K562 (cell line): ENCODE data around the gene PIGM. TPM values are rescaled to one million over a fixed set of nuclear protein-coding genes. Genes with fewer than 3 reads are reported as not detected.
A peak's percentile ranks its signal among the peaks of the same experiment; 100 is the strongest.

Experiments used
- ATAC-seq: fragments of 200-7000 bp; cut with Tn5 transposase; 3 replicates; pipeline ENCODE4 v1.9.1; 2020; ENCODE audit warnings: moderate library complexity
- BruUV-seq: library from RNA; stranded (reverse); fragments of 400-500 nt; replicated peaks from 2 replicates; lab custom pipeline; 2021; lab: Mats Ljungman, UMichigan
- CTCF ChIA-PET: fragments of 300-600 bp; formaldehyde crosslinking; extraction: SDS; loops from one replicate; lab custom pipeline; 2021; ENCODE audit warnings: low intra/inter-chr PET ratio; lab: Yijun Ruan, JAX
- POLR2A ChIA-PET: fragments of 300-600, 350-650 bp; sonication (Branson Sonifier 250); formaldehyde crosslinking; extraction: SDS; loops from one replicate; lab custom pipeline; 2021; ENCODE audit warnings: antibody characterized with exemption, inconsistent platforms; lab: Yijun Ruan, JAX
- DNase-seq, 4 experiments: peaks; one replicate each; pipeline versions ENCODE4 v3.0.0 to v3.0.0-alpha.2; 2011 to 2018; ENCODE audit warnings: low spot score in 3 of 4, mixed read lengths in 3 of 4; ENCODE audit errors: extremely low read depth in 1 of 4
- FAIRE-seq: peaks from 2 replicates; lab custom pipeline; 2011; peaks lifted over from hg19 to GRCh38; lab: Jason Lieb, UNC
- H2AFZ ChIP-seq: 2 replicates; pipeline ENCODE4 v1.6.0; 2011; ENCODE audit warnings: low read depth, low read length, control low read depth, inconsistent platforms
- H3K27ac ChIP-seq: fragments of 200-600 bp; 3 replicates; pipeline ENCODE4 v1.8.0; 2011; ENCODE audit warnings: low read depth, mild to moderate bottlenecking, control low read depth, inconsistent platforms, low read length, moderate library complexity, mixed read lengths; ENCODE audit errors: extremely low read depth
- H3K27me3 ChIP-seq, 2 experiments: fragments of 300-600 bp in 1 of 2; 2 replicates in 1 of 2; 3 replicates in 1 of 2; pipeline versions ENCODE4 v1.6.0 to v1.8.0; 2011; ENCODE audit warnings: inconsistent platforms in 2 of 2, low read length in 2 of 2, mild to moderate bottlenecking in 1 of 2, mixed read lengths in 1 of 2, moderate library complexity in 1 of 2; ENCODE audit not compliant: control insufficient read depth in 2 of 2, insufficient read depth in 2 of 2
- H3K36me3 ChIP-seq: fragments of 300-600 bp; 3 replicates; pipeline ENCODE4 v1.8.0; 2011; ENCODE audit warnings: mild to moderate bottlenecking, low read length, inconsistent platforms; ENCODE audit not compliant: control insufficient read depth, insufficient read depth
- H3K4me1 ChIP-seq, 2 experiments: fragments of 200-600 bp in 1 of 2; replicated peaks in 1 of 2; 2 replicates in 1 of 2; 3 replicates in 1 of 2; pipeline versions ENCODE4 v1.5.1 to v1.8.0; 2011; ENCODE audit warnings: inconsistent platforms in 2 of 2, low read length in 2 of 2, mild to moderate bottlenecking in 1 of 2, mixed read lengths in 1 of 2, moderate library complexity in 1 of 2; ENCODE audit not compliant: control insufficient read depth in 2 of 2, insufficient read depth in 2 of 2
- H3K4me2 ChIP-seq: 2 replicates; pipeline ENCODE4 v1.6.1; 2011; ENCODE audit warnings: low read length, control low read depth, inconsistent platforms, mixed read lengths; ENCODE audit not compliant: insufficient read depth
- H3K4me3 ChIP-seq: fragments of 200-600 bp; sonication (generic), shearing (Covaris generic); 2 replicates; pipeline ENCODE4 v1.5.1; 2016; ENCODE audit warnings: control low read depth, inconsistent platforms
- H3K79me2 ChIP-seq: fragments of 200-600 bp; 3 replicates; pipeline ENCODE4 v1.8.0; 2011; ENCODE audit warnings: low read length, inconsistent platforms; ENCODE audit not compliant: control insufficient read depth, insufficient read depth
- H3K9ac ChIP-seq, 2 experiments: 2 replicates each; pipeline versions ENCODE4 v1.6.0 to v1.6.1; 2011; ENCODE audit warnings: low read depth in 2 of 2, low read length in 2 of 2, control low read depth in 1 of 2, inconsistent platforms in 1 of 2, mild to moderate bottlenecking in 1 of 2, mixed read lengths in 1 of 2; ENCODE audit not compliant: insufficient read depth in 1 of 2
- H3K9me1 ChIP-seq: one replicate; pipeline ENCODE4 v1.6.0; 2011; ENCODE audit warnings: inconsistent platforms, mild to moderate bottlenecking, low read length, moderate library complexity; ENCODE audit not compliant: control insufficient read depth, insufficient read depth
- H3K9me3 ChIP-seq: replicated peaks from 2 replicates; pipeline ENCODE4 v1.5.1; 2011; ENCODE audit warnings: low read depth, low read length, inconsistent platforms; ENCODE audit not compliant: control insufficient read depth, insufficient read depth
- H4K20me1 ChIP-seq: replicated peaks from 2 replicates; pipeline ENCODE4 v1.6.1; 2011; ENCODE audit warnings: low read length, inconsistent platforms, mixed read lengths; ENCODE audit not compliant: control insufficient read depth, insufficient read depth
- FOSL1 ChIP-seq: fragments of 200-800 bp; sonication (Bioruptor generic); conservative IDR thresholded peaks from 2 replicates; pipeline ENCODE4 v1.6.1; 2016; ENCODE audit warnings: missing genetic modification characterization, missing compliant biosample characterization
- JUND ChIP-seq, 2 experiments: IDR thresholded peaks; 2 replicates in 1 of 2; 3 replicates in 1 of 2; pipeline ENCODE4 v1.6.1; 2011; ENCODE audit warnings: borderline replicate concordance in 2 of 2, low read depth in 2 of 2, low read length in 2 of 2, improper control_type of control experiment in 1 of 2, missing biosample characterization in 1 of 2, missing genetic modification characterization in 1 of 2, missing genetic modification reagents in 1 of 2
- KLF16 ChIP-seq: IDR thresholded peaks from 2 replicates; pipeline ENCODE4 v1.6.1; 2016; ENCODE audit warnings: antibody characterized with exemption
- WGBS: fragments of 100-300 bp; shearing (Covaris generic); methylation state at CpG from one replicate; pipeline ENCODE4 v1.1.6; 2016; ENCODE audit warnings: low coverage, mixed read lengths; ENCODE audit not compliant: insufficient coverage; ENCODE audit errors: missing lambda C conversion rate; 5-methylcytosine and 5-hydroxymethylcytosine counted together
- in situ Hi-C: fragments of 300-500 bp; cut with MboI; formaldehyde crosslinking; loops from 4 replicates; pipeline ENCODE4 v1.15.0; 2018; ENCODE audit warnings: inconsistent platforms, mixed read lengths
- intact Hi-C: fragments of 100-400 bp; cut with micrococcal nuclease; formaldehyde crosslinking; loops from 2 replicates; pipeline ENCODE4 v1.14.2; 2022
- polyA plus RNA-seq, 8 experiments: library from polyadenylated mRNA; depleted of rRNA in 4 of 8; stranded (reverse) in 5 of 8; unstranded in 3 of 8; fragments of >200 nt; fragmentation: Nextera tagmentation in 2 of 8; fragmentation: Illumina TruSeq in 1 of 8; extraction: Ambion mirVana in 2 of 8; extraction: Trizol in 1 of 8; gene quantifications; 2 replicates each; pipeline versions ENCODE4 v1.2.1 to v1.2.3, GENCODE V29; 2011 to 2014; ENCODE audit warnings: inconsistent platforms in 1 of 8, missing spikeins in 1 of 8
- total RNA-seq, 7 experiments: library from RNA; depleted of rRNA in 6 of 7; stranded (reverse); fragments of >200 nt in 6 of 7; fragmentation: Illumina TruSeq in 2 of 7; extraction: Trizol in 2 of 7; gene quantifications; 2 replicates each; pipeline versions ENCODE4 v1.2.1 to v1.2.3, GENCODE V29; 2011 to 2021; ENCODE audit warnings: low replicate concordance in 1 of 7
- TF ChIP-seq, protein P1 (sequence below): sonication (generic); IDR thresholded peaks from 2 replicates; pipeline ENCODE4 v1.6.1; 2016
- TF ChIP-seq, protein P2 (sequence below), 2 experiments: fragments of 450-650 bp in 1 of 2; sonication (generic) in 1 of 2; formaldehyde crosslinking in 1 of 2; IDR thresholded peaks in 1 of 2; conservative IDR thresholded peaks in 1 of 2; 2 replicates each; pipeline versions ENCODE4 v1.6.1 to v1.8.1; 2016 to 2023; ENCODE audit warnings: mild to moderate bottlenecking in 2 of 2, moderate library complexity in 2 of 2, inconsistent platforms in 1 of 2, missing genetic modification reagents in 1 of 2
- TF ChIP-seq, protein P3 (sequence below): fragments of 450-650 bp; IDR thresholded peaks from 2 replicates; pipeline ENCODE4 v1.7.1; 2018; ENCODE audit warnings: mild to moderate bottlenecking, low read depth; ENCODE audit not compliant: partially characterized antibody

Gene PIGM
- total and polyA plus RNA-seq, 9 of the 15 experiments (the other 6 are each of a cell fraction or from before 2014, with no cell fraction given) = 2.6 to 6.7 (median 4.3) TPM

DNA sequence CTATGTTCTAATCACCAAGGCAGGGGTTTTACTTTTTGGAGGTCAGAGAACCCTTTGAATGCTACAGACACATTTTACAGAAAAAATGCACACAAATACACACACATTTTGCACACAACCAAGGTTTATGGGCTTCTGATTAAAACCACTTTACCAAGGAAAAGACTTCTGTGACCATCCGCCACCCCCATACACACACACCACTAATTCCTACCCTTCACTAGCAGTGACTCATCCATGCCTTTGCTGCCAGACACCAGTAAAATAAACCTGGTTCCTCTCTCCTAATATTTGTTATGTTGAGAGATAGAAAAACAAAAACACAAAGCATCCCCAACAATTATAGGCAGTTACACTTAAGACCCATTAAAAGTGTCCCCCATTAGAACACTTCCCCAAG is 12.9 kb downstream of the PIGM start:
- Histone ChIP-seq H3K9ac (no peak overlapping the region), H3K79me2 (no peaks in the 10 kb centered on the region), H4K20me1 (peaks cover 3% of the 10 kb centered on the region; the same call in 1 of the 2 replicates), H2AFZ (no peak overlapping the region), H3K9me3 (no peaks in the 10 kb centered on the region), H3K9me1 (no peaks in the 10 kb centered on the region), H3K4me2 (no peak overlapping the region), H3K36me3 (no peaks in the 10 kb centered on the region), H3K27me3 (peaks cover 2 to 7% of the 10 kb centered on the region in 2 experiments; a peak in 2 of 5 replicates), H3K4me1 (peaks cover 0 to 11% of the 10 kb centered on the region in 2 experiments; a peak in 2 of 5 replicates), H3K4me3 (no peak overlapping the region), H3K27ac (no peak overlapping the region)
- FAIRE-seq (no peak), ATAC-seq (no peak), DNase-seq (no peak)
- ChIA-PET CTCF (no interaction called here), POLR2A (interaction anchor here (3.2 kb wide), 1 partner anchor 11 kb away, joined by 10 read pairs; no protein-coding TSS in a partner anchor)
- TF ChIP-seq FOSL1 (peak; percentile 33), KLF16 (no peak), JUND (IDR thresholded peaks at IDR 0.05; ENCODE audit: borderline replicate concordance, low read depth, low read length) (peak; percentile 69; the same call in 1 of the 2 replicates), JUND (tag; IDR thresholded peaks at IDR 0.05; ENCODE audit: borderline replicate concordance, low read depth, low read length) (no peak)
- TF ChIP-seq, protein P1, sequence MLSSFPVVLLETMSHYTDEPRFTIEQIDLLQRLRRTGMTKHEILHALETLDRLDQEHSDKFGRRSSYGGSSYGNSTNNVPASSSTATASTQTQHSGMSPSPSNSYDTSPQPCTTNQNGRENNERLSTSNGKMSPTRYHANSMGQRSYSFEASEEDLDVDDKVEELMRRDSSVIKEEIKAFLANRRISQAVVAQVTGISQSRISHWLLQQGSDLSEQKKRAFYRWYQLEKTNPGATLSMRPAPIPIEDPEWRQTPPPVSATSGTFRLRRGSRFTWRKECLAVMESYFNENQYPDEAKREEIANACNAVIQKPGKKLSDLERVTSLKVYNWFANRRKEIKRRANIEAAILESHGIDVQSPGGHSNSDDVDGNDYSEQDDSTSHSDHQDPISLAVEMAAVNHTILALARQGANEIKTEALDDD = peak; percentile 65
- TF ChIP-seq, protein P2, sequence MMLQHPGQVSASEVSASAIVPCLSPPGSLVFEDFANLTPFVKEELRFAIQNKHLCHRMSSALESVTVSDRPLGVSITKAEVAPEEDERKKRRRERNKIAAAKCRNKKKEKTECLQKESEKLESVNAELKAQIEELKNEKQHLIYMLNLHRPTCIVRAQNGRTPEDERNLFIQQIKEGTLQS (IDR thresholded peaks at IDR 0.05) = peak; percentile 30; the same call in 1 of the 2 replicates
- TF ChIP-seq, protein P2 (CRISPR knock-in tag; conservative IDR thresholded peaks at IDR 0.05) = no peak
- TF ChIP-seq, protein P3, sequence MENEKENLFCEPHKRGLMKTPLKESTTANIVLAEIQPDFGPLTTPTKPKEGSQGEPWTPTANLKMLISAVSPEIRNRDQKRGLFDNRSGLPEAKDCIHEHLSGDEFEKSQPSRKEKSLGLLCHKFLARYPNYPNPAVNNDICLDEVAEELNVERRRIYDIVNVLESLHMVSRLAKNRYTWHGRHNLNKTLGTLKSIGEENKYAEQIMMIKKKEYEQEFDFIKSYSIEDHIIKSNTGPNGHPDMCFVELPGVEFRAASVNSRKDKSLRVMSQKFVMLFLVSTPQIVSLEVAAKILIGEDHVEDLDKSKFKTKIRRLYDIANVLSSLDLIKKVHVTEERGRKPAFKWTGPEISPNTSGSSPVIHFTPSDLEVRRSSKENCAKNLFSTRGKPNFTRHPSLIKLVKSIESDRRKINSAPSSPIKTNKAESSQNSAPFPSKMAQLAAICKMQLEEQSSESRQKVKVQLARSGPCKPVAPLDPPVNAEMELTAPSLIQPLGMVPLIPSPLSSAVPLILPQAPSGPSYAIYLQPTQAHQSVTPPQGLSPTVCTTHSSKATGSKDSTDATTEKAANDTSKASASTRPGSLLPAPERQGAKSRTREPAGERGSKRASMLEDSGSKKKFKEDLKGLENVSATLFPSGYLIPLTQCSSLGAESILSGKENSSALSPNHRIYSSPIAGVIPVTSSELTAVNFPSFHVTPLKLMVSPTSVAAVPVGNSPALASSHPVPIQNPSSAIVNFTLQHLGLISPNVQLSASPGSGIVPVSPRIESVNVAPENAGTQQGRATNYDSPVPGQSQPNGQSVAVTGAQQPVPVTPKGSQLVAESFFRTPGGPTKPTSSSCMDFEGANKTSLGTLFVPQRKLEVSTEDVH = no peak
- intact Hi-C loops (no loop called here), in situ Hi-C loops (no loop called here)
- 17% methylated on average over 1 of the region's 1 CpG for WGBS
- no TSS peak for BruUV-seq
